Left ventricle myocardium inferior (tissue), 1 donor: Measurements from ENCODE around the gene ADD2. TPM values are rescaled to one million over a fixed set of nuclear protein-coding genes. Genes with fewer than 3 reads are reported as not detected.
"Not testable (repeated sequence)": the region's sequence is repeated elsewhere in the genome, so short reads cannot be mapped to it uniquely, and the experiment has no call there.

ENCODE experiments used
- DNase-seq: peaks from one replicate; pipeline ENCODE4 v3.0.0-alpha.2; 2020
- H3K27ac ChIP-seq: fragments of 200-600 bp; replicated peaks from 2 replicates; pipeline ENCODE4 v1.8.0; 2021
- H3K27me3 ChIP-seq: fragments of 200-600 bp; 2 replicates; pipeline ENCODE4 v1.8.0; 2021; ENCODE audit warnings: low read depth
- H3K36me3 ChIP-seq: fragments of 200-600 bp; 2 replicates; pipeline ENCODE4 v1.8.0; 2021
- H3K4me1 ChIP-seq: fragments of 200-600 bp; 2 replicates; pipeline ENCODE4 v1.8.0; 2021
- H3K4me3 ChIP-seq: fragments of 200-600 bp; 2 replicates; pipeline ENCODE4 v1.8.0; 2021; ENCODE audit warnings: mild to moderate bottlenecking, moderate library complexity
- H3K9me3 ChIP-seq: fragments of 200-600 bp; replicated peaks from 2 replicates; pipeline ENCODE4 v1.8.0; 2021
- intact Hi-C: fragments of 100-400 bp; cut with micrococcal nuclease; formaldehyde crosslinking; loops from one replicate; pipeline ENCODE4 v1.11.0; 2022
- total RNA-seq: library from RNA; stranded (reverse); fragmentation: NEBNext Ultra II Directional; extraction: Animal tissue kit (Norgen Biotek cat#: 25700); gene quantifications from one replicate; pipeline ENCODE4 v1.2.1, GENCODE V29; 2021
- TF ChIP-seq, protein P1 (sequence below): fragments of 200-600 bp; IDR thresholded peaks from 2 replicates; pipeline ENCODE4 v1.8.0; 2021; ENCODE audit warnings: antibody characterized with exemption, mild to moderate bottlenecking, borderline replicate concordance
- donor health status: DM: no; HTN: yes; CAD: no; lungs with severe emphysema.

The ADD2 gene
- total RNA-seq, 1 donor from 2014 or later, result 2.7 TPM

DNA sequence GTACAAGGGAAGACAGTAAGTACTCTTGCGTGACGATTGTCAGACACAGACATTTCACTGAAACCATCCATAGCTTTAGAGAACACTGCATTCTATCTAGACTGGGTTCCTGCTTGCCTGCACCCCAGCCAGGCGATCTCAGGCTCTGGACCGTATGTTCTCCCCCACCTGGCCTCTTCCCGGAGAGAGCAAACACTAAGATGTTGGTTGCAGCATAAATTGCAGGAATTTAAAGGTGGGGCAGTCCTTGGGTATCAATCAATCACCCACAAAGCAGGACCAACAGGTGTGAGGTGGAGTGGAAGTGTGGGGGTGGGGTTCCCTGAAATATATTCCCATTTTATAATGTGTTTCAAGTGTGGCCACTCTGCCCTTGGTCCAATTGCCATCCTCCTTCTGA lies 110.8 kb downstream of the ADD2 start:
- intact Hi-C loops, result no loop called here

DNA sequence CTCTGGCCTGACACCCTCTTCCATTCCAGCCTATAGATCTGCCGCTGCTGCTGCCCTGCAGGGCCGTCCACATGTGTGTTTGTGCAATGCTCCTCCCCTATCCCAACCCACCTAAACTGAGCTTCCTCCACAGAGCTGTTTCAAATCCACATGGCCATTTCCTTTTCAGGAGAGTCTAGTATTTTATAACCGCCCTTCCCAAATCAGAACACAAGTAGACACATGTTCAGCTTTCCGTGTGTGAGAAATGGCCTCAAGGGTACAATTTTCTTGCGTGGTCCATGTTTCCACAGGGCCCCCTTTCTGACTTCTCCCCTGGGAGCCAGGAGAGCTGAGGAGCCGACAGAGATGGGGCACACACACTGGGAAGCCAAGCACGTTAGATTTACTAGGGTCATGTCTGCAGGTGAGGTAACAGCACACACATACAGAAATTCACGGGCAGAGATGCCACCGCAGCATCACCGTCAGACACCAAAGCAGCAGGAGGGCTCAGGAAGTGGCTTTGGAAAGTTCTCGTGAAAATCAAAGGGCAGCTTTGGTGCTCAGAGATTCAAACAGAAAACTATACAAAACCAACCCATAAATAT lies 111.5 kb downstream of the ADD2 start:
- H3K27ac ChIP-seq, result no peak overlapping the region
- TF ChIP-seq, protein P1, sequence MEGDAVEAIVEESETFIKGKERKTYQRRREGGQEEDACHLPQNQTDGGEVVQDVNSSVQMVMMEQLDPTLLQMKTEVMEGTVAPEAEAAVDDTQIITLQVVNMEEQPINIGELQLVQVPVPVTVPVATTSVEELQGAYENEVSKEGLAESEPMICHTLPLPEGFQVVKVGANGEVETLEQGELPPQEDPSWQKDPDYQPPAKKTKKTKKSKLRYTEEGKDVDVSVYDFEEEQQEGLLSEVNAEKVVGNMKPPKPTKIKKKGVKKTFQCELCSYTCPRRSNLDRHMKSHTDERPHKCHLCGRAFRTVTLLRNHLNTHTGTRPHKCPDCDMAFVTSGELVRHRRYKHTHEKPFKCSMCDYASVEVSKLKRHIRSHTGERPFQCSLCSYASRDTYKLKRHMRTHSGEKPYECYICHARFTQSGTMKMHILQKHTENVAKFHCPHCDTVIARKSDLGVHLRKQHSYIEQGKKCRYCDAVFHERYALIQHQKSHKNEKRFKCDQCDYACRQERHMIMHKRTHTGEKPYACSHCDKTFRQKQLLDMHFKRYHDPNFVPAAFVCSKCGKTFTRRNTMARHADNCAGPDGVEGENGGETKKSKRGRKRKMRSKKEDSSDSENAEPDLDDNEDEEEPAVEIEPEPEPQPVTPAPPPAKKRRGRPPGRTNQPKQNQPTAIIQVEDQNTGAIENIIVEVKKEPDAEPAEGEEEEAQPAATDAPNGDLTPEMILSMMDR, result no peak
- H3K36me3 ChIP-seq, result no peaks in the 10 kb centered on the region
- no peak overlapping the region for H3K4me3 ChIP-seq
- no peaks in the 10 kb centered on the region for H3K4me1 ChIP-seq
- intact Hi-C loops, result no loop called here
- DNase-seq, result no peak
- H3K9me3 ChIP-seq, result peaks cover 9% of the 10 kb centered on the region
- peaks cover 78% of the 10 kb centered on the region for H3K27me3 ChIP-seq

More for the DNA sequence above, 110.8 kb downstream of the ADD2 start:
- TF ChIP-seq, protein P1, result no peak
- H3K27me3 ChIP-seq, result peaks cover 70% of the 10 kb centered on the region
- peaks cover 2% of the 10 kb centered on the region for H3K9me3 ChIP-seq
- no peak overlapping the region for H3K4me3 ChIP-seq
- H3K27ac ChIP-seq, result no peak overlapping the region
- DNase-seq, result no peak
- no peaks in the 10 kb centered on the region for H3K4me1 ChIP-seq
- H3K36me3 ChIP-seq, result no peaks in the 10 kb centered on the region

- Histone ChIP-seq H3K9me3 (peaks cover 9% of the 10 kb centered on the region), H3K36me3 (no peaks in the 10 kb centered on the region), H3K4me1 (no peaks in the 10 kb centered on the region), H3K27ac (no peak overlapping the region), H3K27me3 (peaks cover 84% of the 10 kb centered on the region), H3K4me3 (no peak overlapping the region)
- no peak for DNase-seq
- TF ChIP-seq, protein P1, result no peak
- intact Hi-C loops, result no loop called here
These were observed 112.2 kb downstream of the ADD2 start for GRCh38 chr2:70655786-70656185.

GRCh38 chr2:70655211-70655610 lies 112.8 kb downstream of the ADD2 start:
- DNase-seq, H3K4me1 ChIP-seq, H3K9me3 ChIP-seq, H3K36me3 ChIP-seq, H3K4me3 ChIP-seq, intact Hi-C loops, H3K27ac ChIP-seq: not testable (repeated sequence)
- TF ChIP-seq, protein P1, result peak; percentile 56
- peaks cover 87% of the 10 kb centered on the region for H3K27me3 ChIP-seq

- TF ChIP-seq, protein P1, result no peak
- Histone ChIP-seq H3K4me3 (no peak overlapping the region), H3K9me3 (peaks cover 9% of the 10 kb centered on the region), H3K27ac (no peak overlapping the region), H3K27me3 (peaks cover 69% of the 10 kb centered on the region), H3K4me1 (no peaks in the 10 kb centered on the region), H3K36me3 (no peaks in the 10 kb centered on the region)
- no peak for DNase-seq
- intact Hi-C loops, result no loop called here
These were observed 116.3 kb downstream of the ADD2 start for GRCh38 chr2:70651727-70652126.
